Right forelimb (tissue), 1 donor: Measurements from ENCODE around the gene CDON.
"Not testable (repeated sequence)": the region's sequence is repeated elsewhere in the genome, so short reads cannot be mapped to it uniquely, and the experiment has no call there.

ENCODE experiments used
- DNase-seq: peaks from one replicate; pipeline ENCODE4 v3.0.0-alpha.2; 2018

CDON gene

GRCh38 chr11:125985956-125986355 lies 76.7 kb downstream of the CDON start:
- DNase-seq: not testable (repeated sequence)

GRCh38 chr11:125982348-125982730 lies 80.3 kb downstream of the CDON start:
- no peak for DNase-seq

- no peak for DNase-seq
These were observed 82.2 kb downstream of the CDON start for GRCh38 chr11:125980436-125980835.

GRCh38 chr11:125979511-125979910 lies 83.2 kb downstream of the CDON start:
- DNase-seq: no peak

GRCh38 chr11:125978778-125979407 lies 83.8 kb downstream of the CDON start:
- DNase-seq: no peak

- DNase-seq: no peak
These were observed 84.4 kb downstream of the CDON start for GRCh38 chr11:125978181-125978716.

GRCh38 chr11:125977333-125977732 lies 85.3 kb downstream of the CDON start:
- DNase-seq: no peak

- DNase-seq: no peak
These were observed 86.5 kb downstream of the CDON start for GRCh38 chr11:125976156-125976555.

GRCh38 chr11:125975634-125976033 lies 87.0 kb downstream of the CDON start:
- no peak for DNase-seq

- no peak for DNase-seq
These were observed 88.4 kb downstream of the CDON start for GRCh38 chr11:125974284-125974683.

- no peak for DNase-seq
These were observed 91.0 kb downstream of the CDON start for GRCh38 chr11:125971618-125972017.

- DNase-seq: no peak
These were observed 94.3 kb downstream of the CDON start for GRCh38 chr11:125968354-125968753.

GRCh38 chr11:125967515-125967914 lies 95.2 kb downstream of the CDON start:
- no peak for DNase-seq

- DNase-seq: no peak
These were observed 101.9 kb downstream of the CDON start for GRCh38 chr11:125960771-125961170.

GRCh38 chr11:125959931-125960330 lies 102.7 kb downstream of the CDON start:
- no peak for DNase-seq

GRCh38 chr11:125959511-125959910 lies 103.2 kb downstream of the CDON start:
- no peak for DNase-seq

- no peak for DNase-seq
These were observed 103.7 kb downstream of the CDON start for GRCh38 chr11:125958872-125959400.

GRCh38 chr11:125957618-125958332 lies 104.9 kb downstream of the CDON start:
- no peak for DNase-seq

GRCh38 chr11:125956391-125957134 lies 106.1 kb downstream of the CDON start:
- no peak for DNase-seq

- no peak for DNase-seq
These were observed 106.8 kb downstream of the CDON start for GRCh38 chr11:125955856-125956255.

- DNase-seq: no peak
These were observed 107.6 kb downstream of the CDON start for GRCh38 chr11:125954945-125955640.

- no peak for DNase-seq
These were observed 108.3 kb downstream of the CDON start for GRCh38 chr11:125954123-125954944.
